Measurements from ENCODE around the gene HSD17B11.

GRCh38 chr4:87360338-87360935, 30.6 kb downstream of the HSD17B11 start:
- TF ChIP-seq CTCF (IDR thresholded peaks at IDR 0.05) = no peak
- no peak for TF ChIP-seq POLR2A (IDR thresholded peaks at IDR 0.05)

Measured in esophagus squamous epithelium (tissue), 4 donors.